ENCODE measurements around the gene UBTD2. TPM values are rescaled to one million over a fixed set of nuclear protein-coding genes. Genes with fewer than 3 reads are reported as not detected.

Gene UBTD2
- total RNA-seq, 1 donor, result 28.4 TPM

DNA sequence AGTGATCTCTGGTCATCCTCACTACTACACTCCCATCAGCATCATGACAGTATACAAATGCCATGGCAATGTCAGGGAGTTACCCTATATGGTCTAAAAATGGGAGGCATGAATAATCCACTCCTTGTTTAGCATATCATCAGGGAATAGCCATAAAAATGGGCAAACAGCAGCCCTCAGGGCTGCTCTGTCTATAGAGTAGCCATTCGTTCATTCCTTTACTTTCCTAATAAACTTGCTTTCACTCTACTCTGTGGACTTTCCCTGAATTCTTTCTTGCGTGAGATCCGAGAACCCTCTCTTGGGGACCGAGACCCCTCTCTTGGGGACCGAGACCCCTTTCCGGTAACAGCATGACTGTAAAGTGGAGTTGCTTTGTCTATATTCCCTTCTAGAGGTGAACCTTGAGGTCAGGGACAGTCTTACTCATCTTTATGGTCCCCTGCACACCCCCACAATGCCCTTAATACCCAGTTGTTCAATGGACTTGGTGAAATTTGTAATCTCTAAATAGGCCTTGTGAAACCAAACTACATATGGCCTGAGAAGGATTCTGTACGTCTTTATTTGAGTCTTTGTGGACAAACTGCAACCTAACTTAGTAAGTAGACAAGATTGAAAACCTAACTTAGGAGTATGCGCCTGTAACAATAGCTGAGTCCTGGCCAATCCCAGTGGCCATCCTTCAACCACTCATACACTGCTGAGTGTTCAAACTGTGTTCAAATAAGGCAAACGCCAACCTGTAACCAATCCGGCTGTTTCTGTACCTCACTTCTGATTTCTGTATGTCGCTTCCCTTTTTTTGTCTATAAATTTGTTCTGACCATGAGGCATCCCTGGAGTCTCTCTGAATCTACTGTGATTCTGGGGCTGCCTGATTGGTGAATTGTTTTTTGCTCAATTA is 32.3 kb upstream of the UBTD2 start:
- no peak for TF ChIP-seq CTCF (IDR thresholded peaks at IDR 0.05; ENCODE audit: insufficient read depth, low read length)
- H3K4me3 ChIP-seq (ENCODE audit: low read depth, low read length), result no peak overlapping the region
- no peak for DNase-seq (ENCODE audit: low read depth)

- no peak for DNase-seq (ENCODE audit: low read depth)
- H3K4me3 ChIP-seq (ENCODE audit: low read depth, low read length), result no peak overlapping the region
- TF ChIP-seq CTCF (IDR thresholded peaks at IDR 0.05; ENCODE audit: insufficient read depth, low read length), result no peak
These were observed 30.4 kb upstream of the UBTD2 start for GRCh38 chr5:172313915-172314314.

- TF ChIP-seq CTCF (IDR thresholded peaks at IDR 0.05; ENCODE audit: insufficient read depth, low read length), result no peak
- no peak overlapping the region for H3K4me3 ChIP-seq (ENCODE audit: low read depth, low read length)
- no peak for DNase-seq (ENCODE audit: low read depth)
These were observed 28.7 kb upstream of the UBTD2 start for GRCh38 chr5:172312286-172312685.

- DNase-seq (ENCODE audit: low read depth), result peak; percentile 35
- TF ChIP-seq CTCF (IDR thresholded peaks at IDR 0.05; ENCODE audit: insufficient read depth, low read length), result no peak
- no peak overlapping the region for H3K4me3 ChIP-seq (ENCODE audit: low read depth, low read length)
These were observed 28.0 kb upstream of the UBTD2 start for GRCh38 chr5:172311605-172312004.

DNA sequence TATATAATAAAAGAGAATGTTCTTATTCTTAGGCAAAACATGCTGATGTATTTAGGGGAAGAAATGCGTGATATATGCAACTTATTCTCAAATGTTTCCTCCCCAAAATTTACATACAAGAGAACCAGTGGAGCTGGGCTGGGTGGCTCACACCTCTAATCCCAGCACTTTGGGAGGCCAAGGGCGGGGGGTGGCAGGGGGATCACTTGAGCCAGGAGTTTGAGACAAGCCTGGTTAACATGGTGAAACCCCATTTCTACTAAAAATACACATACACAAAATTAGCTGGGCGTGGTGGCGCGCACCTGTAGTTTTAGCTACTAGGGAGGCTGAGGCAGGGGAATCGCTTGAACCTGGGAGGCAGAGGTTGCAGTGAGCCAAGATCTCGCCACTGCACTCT is 27.5 kb upstream of the UBTD2 start:
- no peak for DNase-seq (ENCODE audit: low read depth)
- no peak for TF ChIP-seq CTCF (IDR thresholded peaks at IDR 0.05; ENCODE audit: insufficient read depth, low read length)
- H3K4me3 ChIP-seq (ENCODE audit: low read depth, low read length), result no peak overlapping the region

DNA sequence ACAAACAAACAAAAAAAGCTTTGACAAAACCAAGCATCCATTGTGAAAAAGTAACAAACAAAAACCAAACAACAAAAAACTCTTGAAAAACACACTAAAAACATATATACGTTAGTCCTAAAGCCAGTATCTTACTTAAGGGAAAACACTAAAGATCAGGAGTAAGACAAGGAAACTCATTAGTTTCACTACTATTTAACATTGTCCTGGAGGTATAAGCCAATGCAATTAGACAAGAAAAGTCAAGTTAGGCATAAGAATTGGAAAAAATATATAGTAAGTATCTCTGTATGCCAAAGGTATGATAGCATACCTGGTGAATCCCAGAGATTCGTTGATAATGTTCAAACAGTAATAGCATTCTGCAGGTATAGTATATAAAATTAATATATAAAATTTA is 21.8 kb upstream of the UBTD2 start:
- no peak for DNase-seq (ENCODE audit: low read depth)
- no peak overlapping the region for H3K4me3 ChIP-seq (ENCODE audit: low read depth, low read length)
- no peak for TF ChIP-seq CTCF (IDR thresholded peaks at IDR 0.05; ENCODE audit: insufficient read depth, low read length)

Measured in fibroblast of the aortic adventitia (primary cell).